Esophagus squamous epithelium (tissue), 4 donors: ENCODE measurements around the gene MYH14.
"Not testable (repeated sequence)": the region's sequence is repeated elsewhere in the genome, so short reads cannot be mapped to it uniquely, and the experiment has no call there.

Experiments used
- CTCF ChIP-seq, 6 experiments: fragments of 450-650 bp in 4 of 6; fragments of 200-600 bp in 2 of 6; sonication (generic) in 2 of 6; IDR thresholded peaks; one replicate each; pipeline ENCODE4 v1.5.1; 2016 to 2019; ENCODE audit warnings: antibody characterized with exemption in 6 of 6, mild to moderate bottlenecking in 4 of 6, moderate library complexity in 4 of 6
- POLR2A ChIP-seq, 4 donors: fragments of 450-650 bp; IDR thresholded peaks; one replicate each; pipeline ENCODE4 v1.6.1; 2017; ENCODE audit warnings: antibody characterized with exemption in 4 of 4, mild to moderate bottlenecking in 4 of 4, moderate library complexity in 3 of 4

- not testable (repeated sequence) for TF ChIP-seq CTCF, POLR2A (IDR thresholded peaks at IDR 0.05)
Measured at GRCh38 chr19:50337031-50337430, 133.6 kb downstream of the MYH14 start.
